Common myeloid progenitor, CD34-positive (primary cell): ENCODE results near the gene CALY.

Source experiments
- CTCF ChIA-PET: fragments of 350-600 bp; sonication (Branson Sonifier 250); formaldehyde crosslinking; loops from one replicate; lab custom pipeline; 2021; ENCODE audit warnings: antibody characterized with exemption; lab: Charles Lee
- POLR2A ChIA-PET: fragments of 350-600 bp; sonication (Branson Sonifier 250); formaldehyde crosslinking; loops from one replicate; lab custom pipeline; 2021; ENCODE audit warnings: antibody characterized with exemption; lab: Charles Lee
- DNase-seq, 3 donors: peaks; one replicate each; pipeline versions ENCODE4 v3.0.0 to v3.0.0-alpha.2; 2013
- H3K27ac ChIP-seq, 2 experiments: 1 replicate in 1 of 2; 2 replicates in 1 of 2; pipeline ENCODE4 v1.7.0; 2013; ENCODE audit warnings: inconsistent platforms in 2 of 2, low read length in 2 of 2, mild to moderate bottlenecking in 2 of 2, low read depth in 1 of 2, moderate library complexity in 1 of 2; ENCODE audit not compliant: severe bottlenecking in 2 of 2, insufficient read depth in 1 of 2, poor library complexity in 1 of 2
- H3K27me3 ChIP-seq, 5 experiments: replicated peaks in 2 of 5; 1 replicate in 3 of 5; 2 replicates in 2 of 5; pipeline versions ENCODE4 v1.6.1 to v1.7.0; 2013; ENCODE audit warnings: low read length in 4 of 5, mild to moderate bottlenecking in 2 of 5, moderate library complexity in 2 of 5, inconsistent platforms in 1 of 5; ENCODE audit not compliant: insufficient read depth in 5 of 5, control insufficient read depth in 4 of 5
- H3K36me3 ChIP-seq, 4 experiments: 1 replicate in 2 of 4; 2 replicates in 2 of 4; pipeline versions ENCODE4 v1.6.1 to v1.7.0; 2013; ENCODE audit warnings: low read length in 3 of 4, control low read depth in 1 of 4, mild to moderate bottlenecking in 1 of 4; ENCODE audit not compliant: control insufficient read depth in 4 of 4, insufficient read depth in 4 of 4
- H3K4me1 ChIP-seq, 4 experiments: 1 replicate in 3 of 4; 2 replicates in 1 of 4; pipeline versions ENCODE4 v1.6.1 to v1.7.1; 2013; ENCODE audit warnings: low read length in 3 of 4, mild to moderate bottlenecking in 3 of 4, control low read depth in 1 of 4, inconsistent platforms in 1 of 4, moderate library complexity in 1 of 4; ENCODE audit not compliant: control insufficient read depth in 4 of 4, insufficient read depth in 4 of 4; ENCODE audit errors: control extremely low read depth in 1 of 4
- H3K4me3 ChIP-seq, 7 experiments: 1 replicate in 4 of 7; 2 replicates in 3 of 7; pipeline versions ENCODE4 v1.5.1 to v1.7.0; 2013; ENCODE audit warnings: mild to moderate bottlenecking in 7 of 7, low read length in 6 of 7, moderate library complexity in 6 of 7, inconsistent platforms in 2 of 7, low read depth in 2 of 7, control low read depth in 1 of 7; ENCODE audit not compliant: insufficient read depth in 4 of 7, control insufficient read depth in 1 of 7; ENCODE audit errors: extremely low read depth in 1 of 7
- H3K9me3 ChIP-seq, 5 experiments: 1 replicate in 4 of 5; 2 replicates in 1 of 5; pipeline versions ENCODE4 v1.6.1 to v1.7.1; 2013; ENCODE audit warnings: low read length in 4 of 5, mild to moderate bottlenecking in 2 of 5, inconsistent platforms in 1 of 5, low read depth in 1 of 5, moderate library complexity in 1 of 5; ENCODE audit not compliant: control insufficient read depth in 4 of 5, insufficient read depth in 2 of 5; ENCODE audit errors: control extremely low read depth in 1 of 5
- WGBS: methylation state at CpG from one replicate; pipeline ENCODE4 v1.1.5; 2013; ENCODE audit not compliant: insufficient coverage; 5-methylcytosine and 5-hydroxymethylcytosine counted together

CALY gene

DNA sequence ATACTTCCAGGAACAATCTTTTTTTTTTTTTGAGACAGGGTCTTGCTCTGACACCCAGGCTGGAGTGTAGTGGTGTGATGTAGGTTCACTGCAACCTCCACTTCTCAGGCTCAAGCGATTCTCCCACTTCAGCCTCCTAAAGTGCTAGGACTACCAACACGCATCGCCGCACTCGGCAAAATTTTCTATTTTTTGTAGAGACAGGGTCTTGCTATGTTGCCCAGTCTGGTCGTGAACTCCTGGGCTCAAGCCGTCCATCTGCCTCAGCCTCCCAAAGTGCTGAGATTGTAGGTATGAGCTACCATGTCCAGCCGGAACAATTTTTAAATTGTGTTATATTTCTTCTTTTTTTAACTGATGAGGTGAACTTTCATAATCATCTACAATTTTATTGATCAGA, 25.9 kb downstream of the CALY start:
- Histone ChIP-seq H3K27ac (no peak overlapping the region), H3K27me3 (no peaks in the 10 kb centered on the region), H3K9me3 (no peaks in the 10 kb centered on the region), H3K4me3 (no peak overlapping the region), H3K36me3 (peaks cover 0 to 33% (median 26%) of the 10 kb centered on the region in 4 experiments), H3K4me1 (peaks cover 0 to 23% (median 20%) of the 10 kb centered on the region in 4 experiments)
- 100% methylated on average over 2 of the region's 8 CpGs for WGBS
- POLR2A ChIA-PET = no interaction called here
- CTCF ChIA-PET = interaction anchor here (1.0 to 1.2 kb wide), 2 partner anchors 18 to 29 kb away, joined by 3 to 4 read pairs; no protein-coding TSS in a partner anchor
- DNase-seq = no peak

DNA sequence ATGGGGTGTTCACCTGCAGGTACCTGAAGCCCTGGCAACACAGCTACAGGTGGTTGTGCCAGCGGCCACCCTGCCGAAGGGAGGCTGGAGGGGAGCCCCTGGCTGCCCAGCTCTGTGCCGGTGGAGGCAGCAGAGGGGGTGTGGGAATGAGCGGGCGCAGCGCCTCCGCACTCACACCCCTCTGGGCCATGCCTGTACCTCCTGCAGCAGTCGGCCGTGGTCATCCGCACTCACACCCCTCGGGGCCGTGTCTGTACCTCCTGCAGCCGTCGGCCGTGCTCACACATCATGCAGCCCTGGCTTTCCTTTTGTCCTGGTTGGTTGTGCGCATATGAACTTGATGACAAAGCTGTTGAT, 26.3 kb downstream of the CALY start:
- ChIA-PET POLR2A (no interaction called here), CTCF (interaction anchor here (1.0 to 1.2 kb wide), 2 partner anchors 19 to 29 kb away, joined by 3 to 4 read pairs; no protein-coding TSS in a partner anchor)
- peaks cover 0 to 23% (median 20%) of the 10 kb centered on the region in 4 experiments for H3K4me1 ChIP-seq

DNA sequence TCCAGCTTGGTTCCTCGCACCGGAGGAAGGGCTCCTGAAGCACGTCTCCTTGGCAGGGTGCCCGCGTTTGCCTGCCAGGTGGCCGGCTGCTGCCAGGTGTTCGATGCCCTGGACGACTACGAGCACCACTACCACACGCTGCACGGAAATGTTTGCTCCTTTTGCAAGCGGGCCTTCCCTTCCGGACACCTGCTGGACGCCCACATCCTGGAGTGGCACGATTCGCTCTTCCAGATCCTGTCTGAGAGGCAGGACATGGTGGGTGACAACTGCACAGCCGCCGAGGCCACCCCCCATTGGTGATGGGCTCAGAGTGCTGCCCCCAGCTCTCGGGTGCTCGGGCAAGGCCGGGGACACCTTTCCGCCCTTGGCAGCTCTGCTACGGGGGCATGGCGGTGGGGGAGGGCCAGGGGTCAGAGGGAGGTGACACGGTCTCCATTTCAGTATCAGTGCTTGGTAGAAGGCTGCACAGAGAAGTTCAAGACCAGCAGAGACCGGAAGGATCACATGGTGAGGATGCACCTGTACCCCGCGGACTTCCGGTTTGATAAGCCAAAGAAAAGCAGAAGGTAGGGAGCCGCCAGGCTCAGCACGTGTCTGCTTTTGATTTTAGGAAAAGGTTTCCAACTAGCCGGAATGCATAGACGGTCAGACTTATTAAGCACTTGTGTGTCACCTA, 26.8 kb downstream of the CALY start:
- Histone ChIP-seq H3K9me3 (no peaks in the 10 kb centered on the region), H3K27me3 (no peaks in the 10 kb centered on the region), H3K36me3 (peaks cover 0 to 33% (median 26%) of the 10 kb centered on the region in 4 experiments), H3K4me3 (peak overlapping the region in 1 of 7 experiments; percentile 88), H3K4me1 (peaks cover 0 to 23% (median 20%) of the 10 kb centered on the region in 4 experiments), H3K27ac (no peak overlapping the region)
- ChIA-PET POLR2A (no interaction called here), CTCF (interaction anchor here (1.0 kb wide), 2 partner anchors 14 to 19 kb away, joined by 3 read pairs; no protein-coding TSS in a partner anchor)
- DNase-seq = no peak
- WGBS = 94% methylated on average over 30 of the region's 33 CpGs

More for the DNA sequence above, 26.3 kb downstream of the CALY start:
- DNase-seq = no peak
- peaks cover 0 to 33% (median 26%) of the 10 kb centered on the region in 4 experiments for H3K36me3 ChIP-seq
- H3K27ac ChIP-seq = no peak overlapping the region
- no peak overlapping the region for H3K4me3 ChIP-seq
- H3K27me3 ChIP-seq = no peaks in the 10 kb centered on the region
- H3K9me3 ChIP-seq = no peaks in the 10 kb centered on the region
- 96% methylated on average over 16 of the region's 16 CpGs for WGBS

DNA sequence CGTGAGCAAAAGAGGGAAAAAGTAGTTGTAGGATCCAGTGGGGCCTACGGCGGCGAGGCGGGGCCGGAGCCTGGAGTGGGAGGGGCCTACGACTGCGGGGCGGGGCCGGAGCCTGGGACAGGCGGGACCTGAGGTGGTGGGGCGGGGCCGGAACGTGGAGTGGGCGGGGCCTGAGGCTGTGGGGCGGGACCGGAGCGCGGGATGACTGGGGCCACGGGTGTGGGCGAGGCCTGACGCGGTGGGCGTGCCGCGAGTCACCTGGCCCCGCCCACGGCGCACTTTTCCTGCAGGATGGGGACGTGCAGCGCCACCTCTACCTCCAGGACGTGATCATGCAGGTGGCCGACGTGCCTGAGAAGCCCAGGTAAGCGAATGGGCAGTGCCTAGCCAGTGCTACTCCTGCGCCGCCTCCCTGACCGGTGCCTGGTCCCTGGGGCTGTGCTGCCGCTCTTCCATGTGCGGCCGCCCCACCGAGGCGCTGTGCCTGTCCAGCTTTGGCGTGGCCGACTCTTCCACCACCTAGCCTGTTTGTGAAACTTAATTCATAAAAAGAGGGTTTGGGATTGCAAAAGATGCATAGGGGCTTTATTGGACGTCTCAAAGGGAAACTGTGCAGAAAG, 27.5 kb downstream of the CALY start:
- ChIA-PET CTCF (interaction anchor here (1.0 kb wide), 1 partner anchor 15 kb away, joined by 3 read pairs; no protein-coding TSS in a partner anchor), POLR2A (interaction anchor here (2.7 kb wide), 1 partner anchor 33 kb away, joined by 11 read pairs; the partner anchor contains the start of gene ADAM8)
- peaks cover 0 to 33% (median 26%) of the 10 kb centered on the region in 4 experiments for H3K36me3 ChIP-seq

DNA sequence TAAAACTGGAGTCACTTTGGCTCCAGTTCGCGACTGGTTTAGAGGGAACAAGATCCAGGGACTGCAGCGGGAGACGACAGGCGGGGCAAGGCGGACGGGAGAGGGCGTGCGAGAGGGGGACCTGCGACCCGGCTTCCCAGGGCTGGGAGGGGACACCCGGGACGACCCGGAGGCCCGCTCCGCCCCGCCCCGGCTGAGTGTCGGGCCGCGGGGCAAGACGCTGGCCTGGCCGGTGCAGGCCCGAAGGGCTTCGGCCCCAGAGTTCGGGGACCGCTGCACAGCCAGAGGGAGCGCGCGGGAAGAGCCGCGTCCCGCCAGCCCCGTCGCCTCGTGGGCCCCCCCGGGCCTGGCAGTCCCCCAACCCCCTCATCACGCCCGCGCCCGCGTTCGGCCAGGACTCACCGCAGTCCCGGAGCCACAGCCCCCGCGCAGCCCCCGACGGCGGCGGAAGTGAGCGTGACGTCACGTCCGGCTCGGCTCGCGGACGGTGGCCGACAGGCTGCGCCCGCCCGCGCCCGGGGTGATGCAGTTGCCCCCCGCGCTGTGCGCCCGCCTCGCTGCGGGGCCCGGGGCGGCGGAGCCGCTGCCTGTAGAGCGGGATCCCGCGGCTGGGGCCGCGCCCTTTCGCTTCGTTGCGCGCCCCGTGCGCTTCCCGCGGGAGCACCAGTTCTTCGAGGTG, 28.1 kb downstream of the CALY start, which contains the start of the genes TUBGCP2 and ZNF511:
Gene TUBGCP2, minus strand, starts transcription at position 452 of the 679 bp plus-strand sequence. CDS start 5,931 bp downstream, outside the sequence.
Gene ZNF511, plus strand, starts transcription at position 494 of the 679 bp plus-strand sequence. Its CDS starts 30 bp downstream, at position 524.
- peak; percentile 89 to 94 (median 94) for DNase-seq
- Histone ChIP-seq H3K27ac (peak within 1 kb of the TSS; percentile 91 to 96), H3K4me1 (peaks cover 0 to 23% (median 19%) of the 10 kb centered on the region in 4 experiments), H3K4me3 (peak within 1 kb of the TSS; percentile 81 to 96 (median 89)), H3K36me3 (peaks cover 0 to 36% (median 26%) of the 10 kb centered on the region in 4 experiments), H3K9me3 (no peaks in the 10 kb centered on the region), H3K27me3 (no peaks in the 10 kb centered on the region)
- POLR2A ChIA-PET = interaction anchor here (0.8 to 2.7 kb wide), 4 partner anchors 30 to 69 kb away, joined by 3 to 11 read pairs (median 5); partner anchors contain the start of gene ADAM8
- WGBS = 0% methylated on average over 55 of the region's 89 CpGs
- CTCF ChIA-PET = interaction anchor here (0.7 to 3.3 kb wide), 11 partner anchors 7 to 51 kb away, joined by 3 to 46 read pairs (median 6); partner anchors contain the start of gene ADAM8

More for the DNA sequence above, 27.5 kb downstream of the CALY start:
- no peaks in the 10 kb centered on the region for H3K9me3 ChIP-seq
- peak overlapping the region; percentile 81 to 96 (median 89) for H3K4me3 ChIP-seq
- DNase-seq = peak; percentile 86 to 91 (median 89)
- 31% methylated on average over 45 of the region's 46 CpGs for WGBS
- peak overlapping the region; percentile 91 to 96 for H3K27ac ChIP-seq
- H3K4me1 ChIP-seq = peaks cover 0 to 23% (median 20%) of the 10 kb centered on the region in 4 experiments
- no peaks in the 10 kb centered on the region for H3K27me3 ChIP-seq

DNA sequence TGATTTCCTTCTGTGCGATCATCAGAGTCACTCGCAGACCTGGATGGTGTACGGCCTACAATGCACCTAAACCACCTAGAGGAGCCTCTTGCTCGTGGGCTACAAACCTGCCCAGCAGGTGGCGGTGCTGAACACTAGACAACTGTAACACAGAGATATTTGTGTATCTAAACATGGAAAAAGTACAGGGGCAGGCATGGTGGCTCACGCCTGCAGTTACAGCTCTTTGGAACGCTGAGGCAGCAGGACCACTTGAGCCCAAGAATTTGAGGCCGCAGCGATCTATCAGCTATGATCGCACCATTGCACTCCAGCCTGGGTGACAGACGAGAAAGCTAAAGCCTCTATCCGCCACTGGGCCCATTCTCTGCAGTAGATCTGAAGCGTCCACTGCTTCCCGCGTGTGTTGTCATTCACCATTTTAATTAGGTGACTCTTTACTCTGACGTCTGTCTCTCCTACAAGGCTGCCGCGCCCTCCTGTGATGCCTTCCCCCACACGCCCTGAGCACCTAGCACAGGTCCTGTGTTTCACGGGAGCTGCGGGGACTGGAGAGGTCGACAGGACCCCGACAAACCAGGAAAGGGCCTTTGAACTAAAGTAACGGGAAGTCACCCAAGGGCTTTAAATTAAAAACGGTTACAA, 28.8 kb downstream of the CALY start:
- POLR2A ChIA-PET = interaction anchor here (0.5 to 2.7 kb wide), 5 partner anchors 29 to 80 kb away, joined by 3 to 11 read pairs (median 3); partner anchors contain the start of gene ADAM8
- H3K36me3 ChIP-seq = peaks cover 0 to 33% (median 24%) of the 10 kb centered on the region in 4 experiments

More for the DNA sequence above, 28.8 kb downstream of the CALY start:
- H3K4me1 ChIP-seq = peaks cover 0 to 23% (median 19%) of the 10 kb centered on the region in 4 experiments
- no peaks in the 10 kb centered on the region for H3K9me3 ChIP-seq
- peak; percentile 80 to 91 (median 91) for DNase-seq
- peak overlapping the region; percentile 81 to 96 (median 89) for H3K4me3 ChIP-seq
- CTCF ChIA-PET = interaction anchor here (0.7 to 3.3 kb wide), 12 partner anchors 8 to 81 kb away, joined by 3 to 46 read pairs (median 6); partner anchors contain the start of gene ADAM8
- H3K27me3 ChIP-seq = no peaks in the 10 kb centered on the region
- peak overlapping the region; percentile 91 to 96 for H3K27ac ChIP-seq
- under 1% methylated on average over 25 of the region's 25 CpGs for WGBS
